GM19438 (cell line): ENCODE results near the gene ARHGAP27.
"Not testable (repeated sequence)": the region's sequence is repeated elsewhere in the genome, so short reads cannot be mapped to it uniquely, and the experiment has no call there.

Source experiments
- ATAC-seq: cut with Tn5 transposase; IDR thresholded peaks from one replicate; pipeline ENCODE4 v1.9.1; 2021; ENCODE audit warnings: low read depth; ENCODE audit not compliant: unreplicated experiment

ARHGAP27 gene

GRCh38 chr17:45366049-45366448, 66.6 kb downstream of the ARHGAP27 start:
- no peak for ATAC-seq

- no peak for ATAC-seq
Measured at GRCh38 chr17:45364531-45365390, 67.9 kb downstream of the ARHGAP27 start.

- no peak for ATAC-seq
Measured at GRCh38 chr17:45363498-45363897, 69.2 kb downstream of the ARHGAP27 start.

DNA sequence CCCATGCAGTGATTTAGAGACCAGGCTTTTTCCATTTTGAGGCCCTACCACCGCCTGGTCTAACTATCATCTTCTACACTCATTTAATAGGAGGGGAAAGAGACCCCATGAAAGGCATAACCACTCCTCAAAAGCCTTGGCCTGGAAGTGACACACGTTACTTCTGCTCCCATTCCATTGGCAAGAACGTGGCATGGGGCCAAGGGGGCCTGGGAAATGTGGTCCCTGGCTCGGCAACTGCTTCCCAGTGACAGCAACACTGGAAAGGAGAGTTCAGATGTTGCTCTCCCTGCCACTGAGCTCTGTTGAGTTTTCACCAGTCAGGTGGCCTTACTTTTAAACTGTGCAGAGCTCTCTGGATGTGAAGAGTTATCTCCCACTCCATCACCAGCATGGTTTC, 70.7 kb downstream of the ARHGAP27 start:
- no peak for ATAC-seq

- no peak for ATAC-seq
Measured at GRCh38 chr17:45361451-45361850, 71.2 kb downstream of the ARHGAP27 start.

DNA sequence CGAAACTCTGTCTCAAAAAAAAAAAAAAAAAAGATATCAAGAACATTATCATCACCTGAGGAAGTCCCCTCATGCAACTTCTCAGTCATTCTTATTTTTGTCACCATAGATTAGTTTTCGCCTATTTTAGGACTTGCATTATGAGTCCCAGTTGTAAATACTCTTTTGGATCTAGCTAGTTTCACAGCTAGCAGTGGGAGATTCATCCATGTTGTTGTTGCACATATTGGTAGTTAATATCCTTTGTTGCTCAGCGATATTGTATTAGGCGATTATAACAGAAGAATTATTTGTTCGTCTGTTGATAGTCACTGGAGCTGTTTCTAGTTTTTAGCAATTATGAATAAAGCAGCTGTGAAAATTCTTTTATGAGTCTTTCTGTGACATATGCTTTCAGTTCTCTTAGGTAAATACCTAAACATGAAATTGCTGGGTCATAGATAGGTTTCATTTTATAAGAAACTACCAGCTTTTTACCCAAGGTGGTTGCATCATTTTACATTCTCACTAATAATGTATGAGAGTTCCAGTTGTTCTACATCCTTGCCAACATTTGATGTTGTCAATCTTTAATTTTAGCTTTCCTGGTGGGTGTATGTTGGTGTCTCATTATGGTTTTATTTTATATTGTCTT, 75.2 kb downstream of the ARHGAP27 start:
- no peak for ATAC-seq

GRCh38 chr17:45355087-45355486, 77.6 kb downstream of the ARHGAP27 start:
- ATAC-seq = no peak

- no peak for ATAC-seq
Measured at GRCh38 chr17:45353043-45353442, 79.6 kb downstream of the ARHGAP27 start.

GRCh38 chr17:45351831-45352230, 80.8 kb downstream of the ARHGAP27 start:
- no peak for ATAC-seq

- no peak for ATAC-seq
Measured at GRCh38 chr17:45347444-45347843, 85.2 kb downstream of the ARHGAP27 start.

- ATAC-seq = no peak
Measured at GRCh38 chr17:45346216-45347015, 86.3 kb downstream of the ARHGAP27 start.

GRCh38 chr17:45345554-45346215, 87.0 kb downstream of the ARHGAP27 start:
- ATAC-seq = no peak

DNA sequence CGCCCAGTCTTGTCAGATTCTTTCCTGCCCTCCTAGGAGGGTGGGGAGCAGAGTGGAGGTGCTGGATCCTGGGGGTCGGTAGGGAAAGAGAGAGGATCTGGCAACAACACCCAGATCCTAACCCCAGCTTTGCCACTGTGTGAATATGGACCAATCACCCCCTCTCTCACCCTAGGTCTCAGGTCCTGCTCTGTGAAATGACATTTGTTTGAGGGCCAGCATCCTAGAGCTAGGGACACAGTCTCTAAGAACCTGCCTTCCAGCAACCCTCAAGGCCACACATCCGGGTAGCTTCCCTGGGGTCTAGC, 87.5 kb downstream of the ARHGAP27 start:
- no peak for ATAC-seq

- ATAC-seq = not testable (repeated sequence)
Measured at GRCh38 chr17:45343967-45344664, 88.6 kb downstream of the ARHGAP27 start.
